ENCODE results near the gene PSMD8.
A peak's percentile ranks its signal among the peaks of the same experiment; 100 is the strongest.
"Not testable (repeated sequence)": the region's sequence is repeated elsewhere in the genome, so short reads cannot be mapped to it uniquely, and the experiment has no call there.

The PSMD8 gene

DNA sequence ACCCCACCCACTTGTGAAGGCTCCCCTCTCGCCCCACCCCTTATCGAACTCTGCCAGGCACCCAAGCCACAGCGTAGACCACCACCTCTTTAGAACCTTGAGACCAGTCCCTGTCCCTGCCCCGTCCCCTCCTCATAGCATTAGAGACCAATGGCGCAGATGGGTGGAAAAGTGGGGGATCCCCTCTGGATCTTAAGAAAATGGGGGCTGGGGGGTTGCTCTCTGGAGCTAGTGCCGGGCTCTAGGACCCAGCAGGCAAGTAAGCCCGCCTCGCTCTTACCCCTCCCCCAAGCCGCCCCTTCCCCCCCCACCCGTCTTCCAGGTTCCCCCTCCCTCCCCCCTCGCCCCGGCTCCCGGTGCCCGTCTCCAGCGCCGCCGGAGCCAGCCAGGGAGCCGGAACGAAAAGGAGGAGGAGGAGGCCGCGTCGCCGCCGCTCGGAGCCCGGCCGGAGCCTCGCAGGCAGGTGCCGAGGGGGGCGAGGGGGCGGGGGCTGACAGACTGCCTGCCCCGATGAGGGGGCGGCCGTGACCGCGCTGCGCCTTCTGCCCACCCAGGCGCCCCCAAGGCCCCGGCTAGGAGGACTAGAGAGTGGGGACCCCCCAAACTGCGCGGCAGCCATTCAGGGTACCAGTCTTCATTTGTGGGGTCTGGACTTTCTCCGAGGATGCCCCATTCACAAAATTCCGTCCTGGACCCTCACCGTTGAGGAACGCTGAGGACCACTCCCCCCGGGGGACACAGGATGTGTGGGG is 14.2 kb downstream of the PSMD8 start, which contains the start of gene SPRED3:
Gene SPRED3, plus strand, starts transcription at position 349 of the 752 bp plus-strand sequence. CDS start 1,606 bp downstream, outside the sequence.
- ATAC-seq = peak in 1 of 2 donors; percentile 1

DNA sequence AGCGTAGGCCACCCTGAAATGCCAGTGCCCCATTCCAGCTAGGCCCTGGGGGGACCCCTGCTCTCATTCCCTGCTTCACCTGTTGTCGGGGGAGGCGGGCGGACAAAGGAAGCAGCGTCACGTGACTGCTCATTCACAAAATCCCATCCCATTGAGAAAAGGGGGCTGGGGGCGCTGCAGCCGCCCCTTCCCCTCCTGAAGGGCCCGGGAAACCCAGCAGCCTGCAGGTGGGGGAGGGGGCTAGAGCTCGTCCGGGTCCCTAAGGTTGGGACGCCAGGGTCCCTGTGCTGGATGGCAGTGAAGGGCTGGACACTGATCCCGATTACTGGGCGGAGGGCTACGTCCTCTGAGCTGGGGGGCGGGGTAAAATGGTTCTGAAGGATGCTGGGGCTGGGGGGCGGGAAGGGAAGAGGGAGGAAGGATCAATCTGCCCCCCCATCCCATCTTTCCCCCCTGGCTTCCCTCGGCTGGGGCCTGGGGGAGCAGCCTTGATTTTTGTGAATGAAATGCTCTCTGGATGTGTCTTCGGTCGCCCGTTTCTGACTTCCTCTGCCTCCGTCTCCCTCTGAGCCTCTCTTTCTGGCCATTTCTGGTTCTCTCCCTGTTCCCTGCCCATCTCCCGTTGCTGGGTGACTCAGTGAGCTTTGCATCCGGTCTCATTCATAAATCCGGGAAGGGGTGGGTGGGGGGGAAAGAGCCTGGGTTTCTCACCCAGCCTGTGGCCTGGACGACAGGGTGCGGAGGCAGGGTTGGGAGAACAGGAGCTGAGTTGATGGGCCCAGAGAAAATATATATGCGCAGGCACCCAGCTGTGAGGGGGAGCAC is 14.9 kb downstream of the PSMD8 start:
- ATAC-seq = no peak

DNA sequence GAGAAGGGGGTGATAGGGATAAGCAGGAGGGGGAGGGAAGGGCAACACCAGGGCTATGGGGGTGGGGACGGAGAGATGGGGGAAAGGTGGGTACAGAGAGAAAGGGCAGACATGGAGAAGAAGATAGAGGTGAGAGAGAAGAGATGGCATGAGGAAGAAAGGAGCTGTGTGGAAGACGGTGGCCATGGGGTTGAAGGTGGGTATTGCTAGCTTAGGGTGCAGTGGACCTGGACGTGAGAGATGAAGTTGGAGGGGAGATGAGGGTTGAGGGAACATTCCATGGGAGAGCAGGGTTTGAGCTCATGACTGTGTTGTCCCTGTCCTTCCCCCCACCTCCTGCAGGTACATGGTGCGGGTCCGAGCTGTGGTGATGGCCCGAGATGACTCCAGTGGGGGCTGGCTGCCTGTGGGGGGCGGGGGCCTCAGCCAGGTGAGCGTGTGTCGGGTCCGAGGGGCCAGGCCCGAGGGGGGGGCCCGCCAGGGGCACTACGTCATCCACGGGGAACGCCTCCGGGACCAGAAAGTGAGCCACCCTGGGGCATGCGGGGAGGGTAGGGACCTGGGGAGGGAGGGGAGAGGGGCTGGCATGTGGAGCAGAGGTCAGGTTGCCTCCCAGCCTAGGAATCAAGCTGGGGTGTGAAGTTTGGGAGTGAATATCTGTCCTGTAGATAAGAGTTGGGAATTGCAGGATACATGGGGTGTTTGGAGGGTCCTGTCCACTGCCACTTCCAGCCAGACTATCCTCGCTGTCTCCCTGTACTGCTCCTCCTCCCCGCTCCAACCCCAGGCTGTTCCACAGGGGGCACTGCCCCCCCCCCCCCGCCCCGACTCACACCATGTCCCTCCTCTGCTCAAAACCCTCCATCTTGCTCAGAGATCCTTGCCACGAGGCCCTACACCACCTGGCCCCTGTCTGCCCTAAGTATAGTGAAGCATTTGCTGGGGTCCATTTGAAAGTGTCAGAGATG is 15.9 kb downstream of the PSMD8 start:
- no peak for ATAC-seq

DNA sequence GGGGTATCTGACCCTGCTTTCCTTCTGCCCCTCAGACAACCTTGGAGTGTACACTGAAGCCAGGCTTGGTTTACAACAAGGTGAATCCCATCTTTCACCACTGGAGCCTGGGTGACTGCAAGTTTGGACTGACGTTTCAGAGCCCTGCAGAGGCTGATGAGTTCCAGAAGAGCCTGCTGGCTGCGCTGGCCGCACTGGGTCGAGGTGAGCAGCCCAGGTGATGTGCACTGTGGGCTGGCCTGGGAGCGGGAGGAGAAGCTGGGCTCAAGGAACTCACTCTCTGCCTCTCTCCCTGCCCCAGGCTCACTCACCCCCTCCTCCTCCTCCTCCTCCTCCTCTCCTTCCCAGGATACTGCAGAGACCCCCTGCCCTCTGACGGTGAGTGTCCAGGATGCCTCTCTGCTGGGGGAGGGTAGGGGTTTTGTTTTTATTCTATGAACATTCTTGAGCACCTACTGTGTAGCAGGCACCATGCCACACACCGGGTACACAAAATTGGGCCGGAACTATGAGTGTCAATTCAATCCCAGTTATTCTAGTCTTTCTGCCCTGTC is 17.6 kb downstream of the PSMD8 start:
- no peak for ATAC-seq

DNA sequence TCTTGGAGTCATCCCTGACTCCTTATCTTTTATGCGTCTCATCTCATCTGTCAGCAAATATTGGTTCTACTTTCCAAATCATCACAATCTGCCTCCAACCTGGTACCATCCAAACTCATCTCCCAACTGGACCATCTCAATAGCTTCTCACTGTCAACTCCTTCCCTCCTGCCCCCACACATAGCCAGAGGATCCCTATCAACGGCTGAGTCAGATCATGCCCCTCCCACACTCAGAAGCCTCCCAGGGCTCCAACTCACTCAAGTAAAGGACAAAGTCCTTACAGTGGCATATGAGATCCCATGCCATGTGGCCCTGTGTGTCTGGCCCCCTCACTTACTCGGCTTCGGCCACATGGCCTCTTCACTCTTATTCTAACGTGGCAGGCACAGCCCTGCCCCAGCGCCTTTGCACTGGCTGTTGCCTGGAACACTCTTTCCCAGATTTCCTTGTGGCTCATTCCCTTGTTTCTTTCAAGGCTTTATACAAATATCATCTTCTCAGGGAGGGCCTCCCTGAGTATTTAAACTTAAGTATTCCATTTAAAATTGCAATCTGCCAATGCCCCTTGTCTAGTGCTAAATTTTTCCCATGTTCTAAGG is 18.4 kb downstream of the PSMD8 start:
- no peak for ATAC-seq

DNA sequence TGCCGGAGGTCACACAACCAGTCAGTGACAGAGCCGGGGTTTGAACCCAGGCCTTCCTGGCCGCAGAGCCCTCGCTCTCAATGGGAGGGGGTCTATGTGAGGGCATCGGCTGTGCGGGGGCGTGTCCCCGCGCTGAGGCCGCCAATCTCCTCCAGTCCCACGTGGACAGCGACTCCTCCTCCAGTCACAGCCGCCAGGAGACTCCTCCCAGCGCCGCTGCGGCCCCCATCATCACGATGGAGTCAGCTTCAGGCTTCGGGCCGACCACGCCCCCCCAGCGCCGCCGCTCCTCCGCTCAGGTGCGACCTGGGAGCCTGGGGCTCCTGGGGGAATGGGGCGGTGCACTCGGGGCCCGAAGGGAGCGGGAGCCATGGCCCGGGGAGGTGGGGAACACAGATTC is 20.1 kb downstream of the PSMD8 start:
- peak; percentile 69 to 73 for ATAC-seq

DNA sequence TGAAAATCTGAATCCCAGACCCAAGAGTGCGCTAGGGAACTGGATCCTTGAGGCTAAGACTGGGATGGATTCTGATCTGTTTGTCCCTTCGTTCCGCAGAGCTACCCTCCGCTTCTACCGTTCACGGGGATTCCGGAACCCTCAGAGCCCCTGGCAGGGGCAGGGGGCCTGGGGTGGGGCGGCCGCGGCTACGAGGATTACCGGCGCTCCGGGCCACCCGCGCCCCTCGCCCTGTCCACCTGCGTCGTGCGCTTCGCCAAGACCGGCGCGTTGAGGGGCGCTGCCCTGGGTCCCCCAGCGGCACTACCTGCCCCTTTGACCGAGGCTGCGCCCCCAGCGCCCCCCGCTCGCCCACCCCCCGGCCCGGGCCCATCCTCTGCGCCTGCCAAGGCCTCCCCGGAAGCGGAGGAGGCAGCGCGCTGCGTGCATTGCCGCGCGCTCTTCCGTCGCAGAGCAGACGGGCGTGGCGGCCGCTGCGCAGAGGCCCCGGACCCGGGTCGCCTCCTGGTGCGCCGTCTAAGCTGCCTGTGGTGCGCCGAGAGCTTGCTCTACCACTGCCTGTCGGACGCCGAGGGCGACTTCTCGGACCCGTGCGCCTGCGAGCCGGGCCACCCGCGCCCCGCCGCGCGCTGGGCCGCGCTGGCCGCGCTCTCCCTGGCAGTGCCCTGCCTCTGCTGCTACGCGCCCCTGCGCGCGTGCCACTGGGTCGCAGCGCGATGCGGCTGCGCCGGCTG is 21.2 kb downstream of the PSMD8 start:
- ATAC-seq = peak; percentile 80 to 82

DNA sequence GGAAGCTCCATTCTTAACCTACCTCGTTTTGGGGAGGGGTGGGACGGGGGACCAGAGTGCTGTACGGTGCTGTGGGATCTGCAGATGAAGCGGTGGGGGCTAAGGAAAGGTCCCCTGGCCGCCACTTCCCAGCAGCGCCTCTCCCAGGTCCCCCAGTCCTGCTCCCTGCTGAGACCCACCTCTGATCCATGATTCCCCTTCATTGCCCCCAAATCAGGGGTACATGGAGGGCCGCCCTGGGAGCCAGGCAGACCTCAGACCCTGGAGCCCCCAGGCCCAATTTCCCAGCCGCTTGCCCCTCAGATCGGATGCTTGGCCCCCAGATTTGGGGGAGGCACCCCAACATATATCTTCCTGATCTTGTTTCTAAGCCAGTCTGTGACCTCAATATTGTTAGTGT is 24.7 kb downstream of the PSMD8 start:
- ATAC-seq = no peak

DNA sequence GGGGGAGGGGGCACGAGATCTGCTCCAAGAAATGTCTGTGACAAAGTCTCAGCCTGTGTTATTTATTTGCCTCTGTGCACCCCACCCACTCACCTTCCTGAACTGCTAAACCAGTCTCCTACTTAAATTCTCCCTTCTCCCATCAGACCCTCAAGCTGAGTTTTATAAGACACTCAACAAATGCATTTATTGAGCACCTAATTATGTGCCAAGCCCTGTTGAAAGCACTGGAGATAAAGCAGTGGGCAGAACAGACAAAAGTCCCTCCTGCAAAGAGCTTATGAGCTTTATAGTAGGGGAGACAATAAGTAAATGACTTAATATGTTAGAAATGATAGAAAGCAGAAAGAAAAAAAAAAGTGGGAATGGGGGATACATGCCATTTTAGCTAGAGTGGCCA is 25.2 kb downstream of the PSMD8 start:
- ATAC-seq = no peak

DNA sequence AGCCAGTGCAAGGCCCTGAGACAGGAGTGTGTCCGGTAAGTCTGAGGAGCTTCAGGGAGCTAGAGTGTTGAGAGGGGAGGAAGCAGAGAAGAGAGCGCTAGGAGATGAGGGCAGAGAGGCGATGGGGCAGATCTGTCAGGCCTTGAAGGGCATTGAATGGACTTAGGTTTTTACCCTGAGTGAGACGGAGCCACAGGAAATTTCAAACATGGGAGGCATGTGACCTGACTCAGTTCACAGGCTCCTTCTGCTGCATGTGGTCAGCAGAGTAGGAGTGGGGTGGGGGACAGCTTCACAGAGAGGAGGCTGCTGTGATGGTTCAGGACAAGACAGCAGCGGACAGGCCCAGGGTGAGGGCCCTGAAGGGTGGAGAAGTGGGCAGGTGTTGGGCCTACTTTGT is 26.0 kb downstream of the PSMD8 start:
- ATAC-seq = no peak

DNA sequence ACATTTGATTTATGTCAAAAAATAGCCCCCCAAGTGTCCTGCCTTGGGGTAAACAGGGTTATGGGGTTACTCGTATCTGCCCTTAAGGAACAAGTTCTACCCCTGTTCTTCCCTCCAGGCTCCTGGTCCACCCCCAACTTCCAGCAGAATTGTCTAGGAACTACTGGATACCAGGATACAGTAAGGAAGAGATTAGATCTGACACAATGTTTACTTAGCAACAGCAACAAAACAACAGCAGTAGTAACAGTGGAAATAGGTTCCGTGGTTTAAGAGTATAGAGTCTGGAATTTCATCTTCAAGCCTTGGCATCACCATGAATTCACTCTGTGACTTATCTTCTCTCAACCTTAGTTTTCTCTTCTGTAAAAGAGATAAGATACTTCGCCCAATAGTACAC is 26.8 kb downstream of the PSMD8 start:
- no peak for ATAC-seq

DNA sequence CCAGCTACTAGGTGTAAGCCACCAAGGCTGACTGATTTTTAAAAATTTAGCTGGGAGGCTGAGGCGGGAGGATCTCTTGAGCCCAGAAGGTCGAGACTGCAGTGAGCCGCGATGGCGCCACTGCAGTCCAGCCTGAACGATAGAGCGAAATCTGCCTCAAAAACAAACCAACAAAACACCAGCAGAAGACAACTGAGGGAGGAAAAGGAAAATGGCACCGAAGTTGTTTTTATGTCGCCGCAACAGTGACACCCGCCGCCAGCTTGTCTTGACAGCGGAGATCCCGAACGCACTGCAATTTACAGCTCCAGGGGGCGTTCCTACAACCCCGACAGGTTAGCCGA is 28.2 kb downstream of the PSMD8 start:
- no peak for ATAC-seq

DNA sequence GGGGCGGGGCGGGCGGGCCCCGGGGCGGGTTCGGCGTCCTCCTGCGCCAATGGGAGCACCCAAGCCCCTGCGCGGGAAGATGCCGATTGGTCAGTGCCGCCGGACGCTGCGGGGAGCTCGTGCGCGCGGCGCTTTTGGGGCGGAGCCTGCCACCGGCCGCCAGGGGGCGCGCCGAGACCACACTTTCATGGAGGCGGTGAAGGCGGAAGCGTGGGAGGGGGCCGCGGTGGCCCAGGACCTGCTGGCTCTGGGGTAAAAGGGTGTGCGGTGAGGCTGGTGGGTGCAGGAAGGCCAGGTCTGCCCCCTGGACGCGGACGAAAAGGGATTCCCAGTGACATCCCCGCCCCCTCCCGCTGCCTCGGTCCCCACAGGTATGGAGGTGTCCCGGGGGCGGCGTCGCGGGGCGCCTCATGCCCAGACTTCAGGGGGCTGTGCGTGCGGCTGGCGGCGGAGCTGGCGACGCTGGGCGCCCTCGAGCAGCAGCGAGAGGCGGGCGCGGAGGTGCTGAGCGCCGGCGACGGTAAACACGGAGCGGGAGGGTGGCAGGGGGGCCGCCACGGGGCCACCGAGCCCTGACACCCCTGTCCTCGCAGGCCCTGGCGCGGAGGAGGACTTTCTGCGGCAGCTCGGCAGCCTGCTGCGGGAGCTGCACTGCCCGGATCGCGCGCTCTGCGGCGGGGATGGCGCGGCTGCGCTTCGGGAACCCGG is 28.8 kb downstream of the PSMD8 start, which contains the start of gene FAM98C:
Gene FAM98C, plus strand, starts transcription at position 127 of the 708 bp plus-strand sequence. Its CDS starts 61 bp downstream, at position 188.
- peak; percentile 98 for ATAC-seq

DNA sequence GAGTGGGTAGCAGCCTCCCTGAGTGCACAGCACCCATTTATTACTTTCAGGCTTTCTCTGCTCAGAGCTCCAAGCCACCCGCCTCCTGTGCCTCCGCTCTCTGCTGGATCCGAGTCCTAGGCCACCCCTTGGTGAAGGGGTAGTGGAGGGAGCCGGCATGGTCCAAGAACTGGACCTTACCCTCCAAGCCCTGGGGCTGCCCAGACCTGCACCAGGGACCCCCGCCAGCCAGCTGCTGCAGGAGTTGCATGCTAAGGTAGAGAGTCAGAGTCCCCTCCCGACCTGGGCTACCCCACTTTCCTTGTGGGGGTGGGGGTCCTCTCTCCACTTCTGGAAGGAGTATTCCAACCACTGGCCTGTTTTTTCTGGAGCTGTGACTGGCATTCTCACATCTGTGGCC is 30.5 kb downstream of the PSMD8 start:
- no peak for ATAC-seq

DNA sequence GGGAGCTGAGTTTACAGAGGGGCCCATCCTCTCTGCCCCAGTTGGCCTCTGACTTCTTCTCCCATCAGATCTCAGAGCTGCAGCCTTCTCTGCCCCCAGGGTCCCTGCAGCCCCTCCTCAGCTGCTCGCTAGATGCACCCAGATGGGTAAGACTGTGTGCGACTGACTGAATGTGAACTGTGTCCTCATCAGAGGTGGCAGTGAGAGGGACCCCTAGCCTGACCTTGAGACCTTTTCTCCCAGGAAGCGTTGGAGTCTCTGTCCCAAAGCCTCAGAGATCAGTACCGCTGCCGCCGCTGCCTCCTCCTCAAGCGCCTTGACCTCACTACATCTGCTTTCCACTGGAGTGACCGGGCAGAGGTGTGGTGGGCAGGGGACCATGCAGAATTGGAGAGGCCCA is 30.9 kb downstream of the PSMD8 start:
- ATAC-seq = no peak

DNA sequence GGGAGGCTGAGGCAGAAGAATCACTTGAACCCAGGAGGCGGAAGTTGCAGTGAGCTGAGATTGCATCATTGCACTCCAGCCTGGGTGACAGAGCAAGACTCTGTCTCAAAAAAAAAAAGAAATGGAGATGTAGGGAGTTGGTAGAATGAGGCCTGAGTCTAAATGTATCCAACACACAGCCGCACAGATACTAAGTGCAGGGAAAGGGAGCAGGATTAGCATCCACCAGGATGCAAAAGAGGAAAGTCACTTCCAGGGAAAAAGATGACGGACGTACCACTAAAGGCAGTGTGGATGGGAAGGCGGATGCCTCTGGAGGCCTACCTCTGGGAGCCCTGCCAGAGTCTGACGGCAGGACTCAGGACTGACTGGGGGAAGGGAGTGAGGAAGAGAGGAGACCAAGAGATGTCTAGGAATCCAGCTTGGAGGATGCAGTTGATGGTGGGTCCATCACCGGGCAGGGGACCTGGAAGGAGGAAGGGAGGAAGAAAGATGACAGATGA is 35.3 kb downstream of the PSMD8 start:
- ATAC-seq = no peak

DNA sequence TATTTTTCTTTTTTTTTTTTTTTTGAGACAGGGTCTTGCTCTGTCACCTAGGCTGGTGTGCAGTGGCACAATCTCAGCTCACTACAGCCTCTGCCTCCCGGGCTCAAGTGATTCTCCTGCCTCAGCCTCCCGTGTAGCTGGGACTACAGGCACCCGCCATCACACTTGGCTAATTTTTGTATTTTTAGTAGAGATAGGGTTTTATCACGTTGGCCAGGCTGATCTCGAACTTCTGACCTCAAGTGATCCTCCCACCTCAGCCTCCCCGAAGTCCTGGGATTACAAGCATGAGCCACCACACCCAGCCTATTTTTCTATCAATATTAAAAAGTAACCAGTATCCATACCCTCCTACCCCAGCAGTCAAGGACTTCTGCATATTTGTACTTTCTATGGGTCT is 36.0 kb downstream of the PSMD8 start:
- ATAC-seq = not testable (repeated sequence)

DNA sequence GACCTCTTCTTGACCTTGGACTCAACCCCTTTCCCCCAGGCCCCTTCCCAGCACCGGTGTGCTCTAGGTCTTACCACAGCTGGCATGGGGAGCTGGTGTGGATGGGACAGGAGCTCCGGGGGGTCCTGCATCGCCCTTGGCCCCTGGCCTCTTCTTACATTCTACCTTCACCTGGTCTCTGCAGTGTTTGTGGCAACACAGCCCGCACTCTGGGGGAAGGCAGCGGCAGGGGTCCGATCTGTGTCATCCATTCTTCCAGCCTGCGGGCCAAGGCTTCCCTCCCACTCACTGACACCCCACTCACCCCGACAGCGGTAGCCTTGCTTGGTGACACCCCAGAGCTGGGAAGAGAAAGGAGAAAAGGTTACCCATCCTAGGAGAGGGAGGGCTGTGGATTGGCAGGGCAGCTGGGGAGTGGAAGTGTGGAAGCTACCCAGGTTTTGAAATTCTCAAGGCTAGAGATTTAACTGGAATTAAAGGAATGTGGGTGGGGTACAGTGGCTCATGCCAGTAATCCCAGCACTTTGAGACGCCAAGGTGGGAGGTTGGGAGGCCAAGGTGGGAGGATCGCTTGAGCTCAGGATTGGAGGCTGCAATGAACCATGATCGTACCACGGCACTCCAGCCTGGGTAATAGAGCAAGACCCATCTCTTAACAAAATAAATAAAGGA is 36.8 kb downstream of the PSMD8 start:
- ATAC-seq = no peak

DNA sequence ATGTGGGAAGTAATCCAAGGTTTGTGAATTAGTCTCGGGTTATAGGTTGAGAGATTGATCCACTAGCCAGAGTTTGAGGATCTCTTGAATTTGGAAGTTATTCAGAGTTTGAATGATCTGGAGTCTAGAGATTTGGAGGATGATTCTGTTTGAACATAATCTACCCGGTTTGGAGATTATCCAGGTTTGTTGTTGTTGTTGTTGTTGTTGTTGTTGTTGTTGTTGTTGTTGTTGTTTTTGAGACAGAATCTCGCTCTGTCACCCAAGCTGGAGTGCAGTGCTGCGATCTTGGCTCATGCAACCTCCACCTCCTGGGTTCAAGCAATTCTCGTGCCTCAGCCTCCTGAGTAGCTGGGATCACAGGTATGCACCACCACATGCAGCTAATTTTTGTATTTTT is 37.5 kb downstream of the PSMD8 start:
- not testable (repeated sequence) for ATAC-seq

DNA sequence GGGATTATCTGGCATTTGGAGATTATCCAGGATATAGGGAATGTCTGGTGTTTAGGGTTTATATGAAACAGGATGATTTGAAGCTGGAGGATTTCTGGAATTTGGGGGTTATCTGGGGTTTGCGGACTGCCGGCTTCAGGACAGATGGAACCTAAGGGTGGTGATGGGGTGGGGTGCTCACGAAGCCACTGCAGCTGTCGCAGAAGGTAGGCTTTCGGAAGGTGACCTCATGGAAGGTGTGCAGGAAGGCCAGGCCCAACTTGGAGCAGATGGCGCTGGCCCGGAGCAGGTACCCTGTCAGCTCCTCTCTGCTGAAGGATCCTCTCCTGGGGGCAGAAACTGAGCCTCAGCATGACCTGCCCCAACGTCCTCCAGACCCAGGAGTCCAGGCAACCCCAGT is 38.1 kb downstream of the PSMD8 start:
- ATAC-seq = no peak
